H9 (cell line): ENCODE results near the gene ELF2. TPM values are rescaled to one million over a fixed set of nuclear protein-coding genes. Genes with fewer than 3 reads are reported as not detected.

Source experiments
- DNase-seq: peaks from one replicate; pipeline ENCODE4 v3.0.0-alpha.2; 2017
- H2AFZ ChIP-seq: one replicate; pipeline ENCODE4 v1.6.1; 2013; ENCODE audit warnings: mild to moderate bottlenecking, low read length, control low read depth, moderate library complexity
- H2AK5ac ChIP-seq: 2 replicates; pipeline ENCODE4 v1.6.1; 2013; ENCODE audit warnings: low read length, control low read depth, mixed read lengths; ENCODE audit not compliant: insufficient read length
- H2BK120ac ChIP-seq: one replicate; pipeline ENCODE4 v1.6.1; 2013; ENCODE audit warnings: low read depth, mild to moderate bottlenecking, low read length, control low read depth, inconsistent platforms; ENCODE audit not compliant: poor library complexity, severe bottlenecking
- H2BK12ac ChIP-seq: 2 replicates; pipeline ENCODE4 v1.6.1; 2013; ENCODE audit warnings: low read length, control low read depth, mixed read lengths, low read depth; ENCODE audit not compliant: insufficient read length
- H2BK15ac ChIP-seq: 2 replicates; pipeline ENCODE4 v1.6.1; 2013; ENCODE audit warnings: low read depth, low read length, control low read depth
- H2BK20ac ChIP-seq: one replicate; pipeline ENCODE4 v1.6.1; 2013; ENCODE audit warnings: low read depth, mild to moderate bottlenecking, low read length, control low read depth, inconsistent platforms; ENCODE audit not compliant: poor library complexity, severe bottlenecking
- H2BK5ac ChIP-seq: 2 replicates; pipeline ENCODE4 v1.6.1; 2013; ENCODE audit warnings: low read length, control low read depth, mixed read lengths; ENCODE audit not compliant: insufficient read length
- H3K14ac ChIP-seq: 2 replicates; pipeline ENCODE4 v1.6.1; 2013; ENCODE audit warnings: low read length, control low read depth; ENCODE audit not compliant: insufficient read depth
- H3K18ac ChIP-seq: 2 replicates; pipeline ENCODE4 v1.6.1; 2013; ENCODE audit warnings: low read depth, mild to moderate bottlenecking, mixed read lengths, low read length, control low read depth; ENCODE audit not compliant: insufficient read length
- H3K23ac ChIP-seq: 2 replicates; pipeline ENCODE4 v1.6.1; 2013; ENCODE audit warnings: low read length, control low read depth, mixed read lengths, low read depth; ENCODE audit not compliant: insufficient read length
- H3K23me2 ChIP-seq: 2 replicates; pipeline ENCODE4 v1.6.1; 2013; ENCODE audit warnings: low read depth, mild to moderate bottlenecking, mixed read lengths, low read length, control low read depth; ENCODE audit not compliant: insufficient read length, poor library complexity, severe bottlenecking
- H3K27ac ChIP-seq: 2 replicates; pipeline ENCODE4 v1.5.1; 2013; ENCODE audit warnings: low read length, control low read depth, mixed read lengths, low read depth; ENCODE audit not compliant: insufficient read length
- H3K27me3 ChIP-seq: 2 replicates; pipeline ENCODE4 v1.6.1; 2013; ENCODE audit warnings: low read length, control low read depth, inconsistent platforms; ENCODE audit not compliant: insufficient read depth
- H3K4ac ChIP-seq: 2 replicates; pipeline ENCODE4 v1.6.1; 2013; ENCODE audit warnings: low read depth, mild to moderate bottlenecking, control low read depth, inconsistent platforms, low read length, moderate library complexity
- H3K4me1 ChIP-seq: 2 replicates; pipeline ENCODE4 v1.6.1; 2013; ENCODE audit warnings: low read length, control low read depth, inconsistent platforms; ENCODE audit not compliant: insufficient read depth
- H3K4me2 ChIP-seq: 2 replicates; pipeline ENCODE4 v1.6.1; 2013; ENCODE audit warnings: low read length, control low read depth, mixed read lengths; ENCODE audit not compliant: insufficient read length, insufficient read depth
- H3K56ac ChIP-seq: 2 replicates; pipeline ENCODE4 v1.6.1; 2013; ENCODE audit warnings: low read depth, mild to moderate bottlenecking, mixed read lengths, low read length, control low read depth; ENCODE audit not compliant: insufficient read length
- H3K79me1 ChIP-seq: 2 replicates; pipeline ENCODE4 v1.6.1; 2013; ENCODE audit warnings: low read depth, mild to moderate bottlenecking, moderate library complexity, low read length, control low read depth, inconsistent platforms; ENCODE audit not compliant: insufficient read depth, poor library complexity, severe bottlenecking
- H3K79me2 ChIP-seq: 2 replicates; pipeline ENCODE4 v1.6.1; 2013; ENCODE audit warnings: low read length, control low read depth, inconsistent platforms; ENCODE audit not compliant: insufficient read depth
- H3K9ac ChIP-seq: 2 replicates; pipeline ENCODE4 v1.6.1; 2013; ENCODE audit warnings: low read length, control low read depth, mixed read lengths; ENCODE audit not compliant: insufficient read length; ENCODE audit errors: extremely low read depth
- H3K9me3 ChIP-seq: one replicate; pipeline ENCODE4 v1.6.1; 2013; ENCODE audit warnings: low read depth, low read length, inconsistent platforms; ENCODE audit not compliant: control insufficient read depth
- H3T11ph ChIP-seq: one replicate; pipeline ENCODE4 v1.6.1; 2013; ENCODE audit warnings: mild to moderate bottlenecking, low read length, control low read depth, inconsistent platforms
- H4K20me1 ChIP-seq: one replicate; pipeline ENCODE4 v1.6.1; 2013; ENCODE audit not compliant: control insufficient read depth, insufficient read length, insufficient read depth
- H4K5ac ChIP-seq: 2 replicates; pipeline ENCODE4 v1.6.1; 2013; ENCODE audit warnings: low read depth, mild to moderate bottlenecking, mixed read lengths, low read length, control low read depth; ENCODE audit not compliant: insufficient read length
- H4K8ac ChIP-seq: replicated peaks from 2 replicates; pipeline ENCODE4 v1.6.1; 2013; ENCODE audit warnings: low read length, control low read depth, mixed read lengths, low read depth; ENCODE audit not compliant: insufficient read length
- H4K91ac ChIP-seq: 2 replicates; pipeline ENCODE4 v1.6.1; 2013; ENCODE audit warnings: low read depth, mild to moderate bottlenecking, moderate library complexity, mixed read lengths, low read length, control low read depth; ENCODE audit not compliant: insufficient read length
- H3K27ac Mint-ChIP-seq, 3 experiments: 2 replicates in 2 of 3; 3 replicates in 1 of 3; pipeline ENCODE4 v1.8.0; 2020 to 2021; ENCODE audit warnings: mixed read lengths in 3 of 3, mild to moderate bottlenecking in 1 of 3, moderate library complexity in 1 of 3
- H3K27me3 Mint-ChIP-seq: 2 replicates; pipeline ENCODE4 v1.8.0; 2021; ENCODE audit warnings: low read depth, mild to moderate bottlenecking, moderate library complexity, mixed read lengths
- H3K36me3 Mint-ChIP-seq, 3 experiments: 2 replicates in 2 of 3; 3 replicates in 1 of 3; pipeline ENCODE4 v1.8.0; 2020 to 2021; ENCODE audit warnings: low read depth in 3 of 3, mixed read lengths in 3 of 3; ENCODE audit not compliant: insufficient read depth in 1 of 3
- H3K4me1 Mint-ChIP-seq, 2 experiments: 2 replicates each; pipeline ENCODE4 v1.8.0; 2020; ENCODE audit warnings: mixed read lengths in 2 of 2
- H3K4me3 Mint-ChIP-seq, 2 experiments: 2 replicates in 1 of 2; 3 replicates in 1 of 2; pipeline ENCODE4 v1.8.0; 2020 to 2021; ENCODE audit warnings: mild to moderate bottlenecking in 2 of 2, mixed read lengths in 2 of 2, moderate library complexity in 1 of 2
- H3K9me3 Mint-ChIP-seq, 2 experiments: 2 replicates in 1 of 2; 3 replicates in 1 of 2; pipeline ENCODE4 v1.8.0; 2020; ENCODE audit warnings: mild to moderate bottlenecking in 2 of 2, mixed read lengths in 2 of 2, moderate library complexity in 1 of 2
- WGBS: extraction: QIAGEN DNeasy Blood & Tissue Kit; methylation state at CpG from one replicate; pipeline ENCODE4 v1.1.7; 2013; ENCODE audit warnings: missing lambda C conversion rate, low lambda C conversion rate, mixed read lengths; ENCODE audit not compliant: insufficient read length; ENCODE audit errors: extremely low coverage; 5-methylcytosine and 5-hydroxymethylcytosine counted together
- total RNA-seq: library from RNA; stranded (reverse); gene quantifications from 2 replicates; pipeline ENCODE4 v1.2.1, GENCODE V29; 2021
- TF ChIP-seq, protein P1 (sequence below): fragments of 200-600 bp; sonication (generic); conservative IDR thresholded peaks from 3 replicates; pipeline ENCODE4 v1.8.0; 2021; ENCODE audit warnings: antibody characterized with exemption, mild to moderate bottlenecking

Gene ELF2
- total RNA-seq, 1 experiment from 2014 or later: 49.6 TPM

DNA sequence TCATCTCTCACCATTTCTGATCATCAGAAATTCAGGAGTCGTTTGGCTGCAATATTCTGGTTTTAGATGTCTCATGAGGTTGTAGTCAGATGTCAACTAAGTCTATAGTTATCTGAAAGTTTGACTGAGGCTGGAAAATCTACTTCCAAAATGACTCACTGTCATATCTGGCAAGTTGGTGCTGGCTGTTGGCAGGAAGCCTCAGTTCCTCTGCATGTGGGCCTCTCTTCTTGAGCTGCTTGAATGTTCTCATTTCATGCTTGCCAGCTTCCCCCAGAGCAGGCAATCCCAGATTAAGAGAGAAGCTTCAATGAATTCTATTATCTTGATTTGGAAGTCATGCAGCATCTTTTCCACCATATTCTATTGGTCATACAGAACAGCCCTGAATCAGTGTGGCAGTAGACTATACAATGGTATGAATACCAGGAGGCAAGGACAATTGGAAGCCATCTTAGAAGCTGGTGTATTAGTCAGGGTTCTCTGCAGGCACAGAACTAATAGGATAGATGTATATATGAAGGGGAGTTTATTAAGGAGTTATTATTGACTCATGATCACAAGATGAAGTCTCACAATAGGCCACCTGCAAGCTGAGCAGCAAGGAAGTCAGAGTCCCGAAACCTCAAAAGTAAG is 46.8 kb upstream of the ELF2 start:
- no peaks in the 10 kb centered on the region for H3K4me1 Mint-ChIP-seq
- no peak overlapping the region for H4K91ac ChIP-seq
- no peaks in the 10 kb centered on the region for H3K36me3 Mint-ChIP-seq
- no peak overlapping the region for H2BK120ac ChIP-seq
- H2AK5ac ChIP-seq: no peak overlapping the region
- H2BK5ac ChIP-seq: no peak overlapping the region
- H3K79me2 ChIP-seq: no peaks in the 10 kb centered on the region
- H3K56ac ChIP-seq: no peak overlapping the region
- TF ChIP-seq, protein P1, sequence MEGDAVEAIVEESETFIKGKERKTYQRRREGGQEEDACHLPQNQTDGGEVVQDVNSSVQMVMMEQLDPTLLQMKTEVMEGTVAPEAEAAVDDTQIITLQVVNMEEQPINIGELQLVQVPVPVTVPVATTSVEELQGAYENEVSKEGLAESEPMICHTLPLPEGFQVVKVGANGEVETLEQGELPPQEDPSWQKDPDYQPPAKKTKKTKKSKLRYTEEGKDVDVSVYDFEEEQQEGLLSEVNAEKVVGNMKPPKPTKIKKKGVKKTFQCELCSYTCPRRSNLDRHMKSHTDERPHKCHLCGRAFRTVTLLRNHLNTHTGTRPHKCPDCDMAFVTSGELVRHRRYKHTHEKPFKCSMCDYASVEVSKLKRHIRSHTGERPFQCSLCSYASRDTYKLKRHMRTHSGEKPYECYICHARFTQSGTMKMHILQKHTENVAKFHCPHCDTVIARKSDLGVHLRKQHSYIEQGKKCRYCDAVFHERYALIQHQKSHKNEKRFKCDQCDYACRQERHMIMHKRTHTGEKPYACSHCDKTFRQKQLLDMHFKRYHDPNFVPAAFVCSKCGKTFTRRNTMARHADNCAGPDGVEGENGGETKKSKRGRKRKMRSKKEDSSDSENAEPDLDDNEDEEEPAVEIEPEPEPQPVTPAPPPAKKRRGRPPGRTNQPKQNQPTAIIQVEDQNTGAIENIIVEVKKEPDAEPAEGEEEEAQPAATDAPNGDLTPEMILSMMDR: no peak
- H4K5ac ChIP-seq: no peak overlapping the region
- H3K79me1 ChIP-seq: no peaks in the 10 kb centered on the region
- no peaks in the 10 kb centered on the region for H3K27me3 ChIP-seq
- no peak overlapping the region for H2BK12ac ChIP-seq
- H3K4me2 ChIP-seq: no peak overlapping the region
- no peaks in the 10 kb centered on the region for H3K27me3 Mint-ChIP-seq
- WGBS: no CpG with 5 or more reads among the region's 2 CpGs
- H3K4me1 ChIP-seq: no peaks in the 10 kb centered on the region
- H3K9ac ChIP-seq: no peak overlapping the region
- H3K18ac ChIP-seq: no peak overlapping the region
- no peaks in the 10 kb centered on the region for H3K23me2 ChIP-seq
- no peak overlapping the region for H3K14ac ChIP-seq
- H3K4me3 Mint-ChIP-seq: no peak overlapping the region
- no peak overlapping the region for H2BK15ac ChIP-seq
- no peaks in the 10 kb centered on the region for H4K20me1 ChIP-seq
- no peaks in the 10 kb centered on the region for H3K9me3 ChIP-seq
- H3K23ac ChIP-seq: no peak overlapping the region
- H2AFZ ChIP-seq: no peak overlapping the region
- no peak overlapping the region for H3K4ac ChIP-seq
- no peaks in the 10 kb centered on the region for H3K9me3 Mint-ChIP-seq
- no peak overlapping the region for H3K27ac ChIP-seq
- H2BK20ac ChIP-seq: no peak overlapping the region
- no peak overlapping the region for H3T11ph ChIP-seq
- DNase-seq: no peak
- H4K8ac ChIP-seq: no peak overlapping the region
- H3K27ac Mint-ChIP-seq: no peak overlapping the region
